IPS-NIHi11 (cell line): ENCODE results near the gene LILRA6.
"Not testable (repeated sequence)": the region's sequence is repeated elsewhere in the genome, so short reads cannot be mapped to it uniquely, and the experiment has no call there.

Experiments used
- DNase-seq: peaks from one replicate; pipeline ENCODE4 v3.0.0; 2012; ENCODE audit warnings: mixed read lengths, low spot score

The LILRA6 gene

DNA sequence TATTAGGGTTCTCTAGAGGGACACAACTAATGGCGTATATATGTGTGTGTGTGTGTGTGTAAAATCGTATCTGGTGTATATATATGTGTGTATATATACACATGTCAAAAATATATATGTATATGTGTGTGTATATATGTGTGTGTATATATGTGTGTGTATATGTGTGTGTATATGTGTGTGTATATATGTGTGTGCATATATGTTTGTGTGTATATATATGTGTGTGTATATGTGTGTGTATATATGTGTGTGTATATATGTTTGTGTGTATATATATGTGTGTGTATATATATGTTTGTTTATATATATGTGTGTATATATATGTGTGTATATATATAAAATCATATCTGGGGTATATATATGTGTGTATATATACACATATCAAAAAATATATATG is 19.9 kb upstream of the LILRA6 start:
- no peak for DNase-seq

DNA sequence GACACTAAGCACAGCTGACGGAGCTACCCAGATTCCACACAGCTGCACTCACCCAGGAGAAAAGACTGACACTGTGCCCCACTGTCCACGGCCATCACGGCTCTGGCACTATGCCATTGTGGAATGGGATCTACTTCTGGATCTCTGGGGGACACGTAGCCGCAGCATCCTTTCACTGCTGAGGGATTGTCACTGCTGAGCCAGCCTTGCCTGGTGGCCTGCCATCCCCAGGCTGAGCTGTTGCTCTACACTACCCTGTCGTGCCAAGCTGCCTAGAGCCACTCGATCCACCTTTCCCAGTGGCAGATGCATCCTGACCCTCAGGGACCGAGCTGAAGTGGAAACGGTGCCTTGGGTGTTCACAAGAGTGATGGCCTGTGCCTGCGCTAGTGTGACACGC is 19.5 kb upstream of the LILRA6 start:
- DNase-seq = no peak

DNA sequence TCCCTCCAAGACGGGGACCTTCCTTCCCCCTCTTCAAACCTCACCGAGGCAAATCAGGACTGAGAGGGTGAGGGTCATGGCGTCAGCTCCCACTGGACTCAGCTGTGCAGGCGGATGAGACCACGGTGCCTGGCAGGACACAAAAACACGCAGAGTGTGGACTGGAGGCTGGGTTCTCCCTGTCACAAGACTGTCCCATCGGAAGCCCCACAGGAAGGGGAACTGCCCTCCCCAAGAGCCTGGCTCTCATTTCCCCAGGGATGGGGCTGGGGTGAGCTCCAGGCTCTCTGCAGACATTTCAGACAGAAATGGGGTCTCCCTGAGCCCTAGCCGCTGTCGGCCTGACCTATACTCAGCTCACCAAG is 14.5 kb upstream of the LILRA6 start, which contains the start of gene LILRB5:
TSS of gene LILRB5 (minus strand) at position 158 of the 365 bp plus-strand sequence. CDS start at position 78, 80 bp downstream.
- DNase-seq = no peak

DNA sequence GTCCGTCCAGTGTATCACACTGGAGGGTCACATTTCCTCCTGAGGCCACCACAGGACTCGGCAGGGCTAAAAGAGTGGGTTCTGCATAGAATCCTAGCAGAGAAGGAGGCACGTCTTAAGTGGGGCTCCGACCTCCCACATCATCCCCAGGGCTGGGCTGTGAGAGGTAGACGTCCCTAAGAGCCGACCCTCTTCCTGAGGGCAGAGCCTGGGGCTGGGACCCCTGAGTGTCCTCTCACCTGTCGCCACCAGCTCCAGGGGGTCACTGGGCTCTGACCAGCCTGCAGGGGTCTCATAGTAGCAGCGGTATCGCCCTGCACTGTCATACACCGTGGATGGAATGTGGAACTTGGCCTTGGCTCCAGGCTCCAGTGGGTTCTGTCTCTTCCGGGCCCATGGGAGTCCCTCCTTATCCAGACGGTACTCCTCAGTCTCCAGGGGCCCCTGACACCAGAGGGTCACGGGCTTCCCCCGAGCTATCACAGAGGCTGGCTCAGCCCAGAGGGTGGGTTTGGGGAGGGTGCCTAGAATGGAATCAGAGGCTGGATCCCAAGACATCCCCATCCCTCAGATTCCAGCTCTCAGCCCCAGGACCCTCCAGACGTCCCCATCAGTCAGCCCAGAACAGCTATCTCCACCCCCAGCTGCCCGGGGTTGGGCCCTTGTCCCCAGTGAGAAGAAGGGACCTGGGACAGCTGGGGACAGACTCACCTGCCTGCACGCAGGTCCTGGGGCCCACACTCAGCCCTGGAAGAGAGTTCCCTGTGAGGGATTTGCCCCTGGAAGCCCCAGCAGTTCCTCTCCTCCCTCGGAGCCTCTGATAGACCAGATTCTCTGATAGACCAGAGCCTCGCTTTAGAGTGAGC is 13.9 kb upstream of the LILRA6 start:
- no peak for DNase-seq

DNA sequence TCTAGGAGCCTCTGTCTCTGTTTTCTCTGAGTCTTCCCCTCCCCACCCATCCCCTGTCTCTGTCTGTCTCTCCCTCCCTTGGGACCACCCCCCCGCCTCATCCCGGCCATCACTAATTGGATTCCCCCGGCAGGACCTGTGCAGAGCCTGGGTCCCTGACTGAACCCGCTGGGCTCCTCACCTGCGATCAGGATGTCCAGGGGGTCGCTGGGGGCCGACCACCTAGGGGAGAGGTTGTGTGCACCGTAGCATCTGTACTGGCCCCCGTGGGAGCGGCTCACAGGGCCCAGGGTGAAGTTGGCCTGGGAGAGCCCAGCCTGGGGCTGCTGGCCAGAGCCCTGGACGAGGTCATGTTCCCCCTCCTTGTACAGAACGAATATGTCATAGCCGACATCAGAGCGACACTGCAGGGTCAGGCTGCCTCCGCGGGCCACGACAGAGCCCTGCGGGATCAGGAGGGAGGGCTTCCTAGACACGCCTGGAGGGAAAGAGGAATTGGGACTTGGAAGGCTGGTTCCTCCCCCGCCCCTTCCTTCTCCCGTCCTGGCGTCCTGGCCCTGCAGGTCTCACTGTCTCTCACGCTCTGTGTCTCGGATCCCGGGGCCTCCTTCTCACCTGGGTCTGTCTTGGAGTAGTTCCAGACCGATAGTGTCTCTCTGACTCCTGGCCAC is 12.7 kb upstream of the LILRA6 start:
- DNase-seq = no peak

DNA sequence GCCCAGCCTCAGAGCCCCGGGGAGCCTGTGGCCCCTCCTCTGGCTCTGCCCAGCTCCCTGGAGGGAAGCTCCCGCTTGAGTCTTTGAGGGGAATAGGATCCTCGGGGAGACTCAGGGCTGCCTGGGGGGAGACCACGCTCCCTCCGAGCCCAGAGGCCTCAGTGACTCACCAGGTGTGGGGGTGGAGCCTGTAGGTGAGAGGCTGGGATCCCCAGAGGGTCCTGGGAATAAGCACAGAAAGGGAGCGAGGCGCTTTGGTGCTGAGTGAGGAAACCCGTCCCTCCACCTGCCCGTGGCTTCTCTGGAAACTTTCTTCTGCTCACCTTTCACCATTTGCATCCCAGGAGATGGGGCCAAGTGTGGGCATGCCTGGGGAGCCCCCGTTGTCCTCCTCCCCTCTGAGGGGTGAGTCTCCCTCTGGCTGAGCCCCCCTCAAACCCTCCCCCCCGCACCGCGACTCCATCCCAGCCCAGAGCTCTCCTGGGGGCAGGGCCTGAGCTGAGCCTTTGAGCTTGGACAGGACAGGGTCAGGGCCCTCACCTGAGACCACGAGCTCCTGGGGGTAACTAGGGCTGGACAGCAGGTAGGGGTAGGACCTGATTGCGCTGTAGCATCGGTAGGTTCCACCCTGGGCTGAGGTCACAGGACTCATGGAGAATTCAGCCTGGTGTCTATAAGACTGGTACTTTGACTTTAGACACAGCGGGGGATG is 11.8 kb upstream of the LILRA6 start:
- peak; percentile 45 for DNase-seq

DNA sequence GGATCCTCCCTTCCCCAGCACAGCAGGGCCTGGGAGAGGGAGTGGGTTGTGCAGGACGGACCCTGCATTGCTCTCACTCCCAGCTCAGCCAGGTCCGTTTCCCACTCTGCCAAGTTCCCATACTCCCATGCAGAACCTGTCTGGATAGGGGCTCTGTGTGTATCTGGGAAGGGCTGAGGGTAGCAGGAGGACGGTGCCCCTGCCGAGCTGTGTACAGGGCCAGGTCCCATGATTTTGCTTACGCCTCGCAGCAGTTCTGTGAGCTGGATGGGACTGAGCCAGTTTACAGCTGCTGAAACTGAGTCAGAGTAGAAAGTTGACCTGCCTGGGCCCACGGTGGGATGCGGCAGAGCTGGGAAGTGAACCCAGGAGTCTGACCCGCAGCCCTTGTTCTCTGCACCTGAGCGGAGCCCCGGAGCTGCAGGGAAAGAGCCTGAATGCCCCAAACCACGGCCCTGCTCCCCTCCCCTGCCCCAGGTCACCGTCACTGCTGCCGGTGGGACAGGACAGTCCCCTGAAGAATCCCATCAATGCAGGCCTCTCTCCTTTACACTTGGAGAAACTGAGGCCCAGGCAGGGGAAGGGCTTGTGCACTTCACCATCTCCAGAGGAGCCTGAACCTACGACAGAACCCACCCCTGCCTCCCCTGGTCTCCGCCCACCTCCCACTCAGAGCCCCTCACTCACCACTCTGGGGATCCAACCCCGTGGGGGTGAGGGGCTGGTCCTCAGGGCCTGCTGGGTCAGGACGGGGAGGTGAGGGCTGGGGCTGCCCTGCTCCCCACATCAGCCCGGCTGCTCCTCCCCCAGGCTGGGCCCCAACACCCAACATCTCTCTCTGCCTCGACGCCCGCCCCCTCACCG is 11.0 kb upstream of the LILRA6 start:
- no peak for DNase-seq

DNA sequence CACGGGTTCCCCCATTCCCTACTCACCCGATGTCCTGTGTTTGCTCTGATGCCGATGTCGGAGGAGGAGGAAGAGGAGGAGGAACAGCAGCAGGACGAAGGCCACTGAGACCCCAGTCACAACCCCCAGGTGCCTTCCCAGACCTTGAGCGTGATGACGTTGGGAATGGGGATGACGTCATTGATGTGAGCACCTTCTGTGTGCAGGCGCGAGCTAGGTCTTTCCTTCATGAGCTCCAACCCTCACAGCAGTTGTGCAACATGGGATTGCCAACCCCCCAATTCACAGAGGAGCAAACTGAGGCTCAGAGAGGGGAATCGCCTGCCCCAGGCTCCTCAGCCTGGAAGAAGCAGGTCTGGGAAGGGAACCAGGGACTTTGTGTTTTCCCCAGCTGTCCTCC is 10.3 kb upstream of the LILRA6 start:
- no peak for DNase-seq

DNA sequence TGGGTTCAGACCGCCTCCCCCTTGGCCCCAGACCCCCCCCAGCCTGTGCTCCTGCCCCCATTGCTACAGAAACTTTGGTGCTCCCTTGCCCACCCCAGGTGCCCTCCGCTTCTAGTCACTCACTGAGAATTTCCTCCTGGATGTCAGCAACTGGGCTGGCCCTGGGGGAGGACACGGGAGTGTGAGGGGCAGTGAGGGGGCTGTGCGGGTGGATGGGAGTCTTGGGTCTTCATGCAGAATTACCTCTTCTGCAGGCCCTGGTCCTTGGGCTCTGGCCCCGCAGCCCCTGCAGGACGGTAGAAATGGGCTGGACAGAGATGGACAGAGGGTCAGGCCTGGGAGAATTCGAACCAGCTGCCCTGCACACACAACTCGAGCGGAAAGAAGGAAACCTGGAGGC is 9.7 kb upstream of the LILRA6 start:
- DNase-seq = no peak

DNA sequence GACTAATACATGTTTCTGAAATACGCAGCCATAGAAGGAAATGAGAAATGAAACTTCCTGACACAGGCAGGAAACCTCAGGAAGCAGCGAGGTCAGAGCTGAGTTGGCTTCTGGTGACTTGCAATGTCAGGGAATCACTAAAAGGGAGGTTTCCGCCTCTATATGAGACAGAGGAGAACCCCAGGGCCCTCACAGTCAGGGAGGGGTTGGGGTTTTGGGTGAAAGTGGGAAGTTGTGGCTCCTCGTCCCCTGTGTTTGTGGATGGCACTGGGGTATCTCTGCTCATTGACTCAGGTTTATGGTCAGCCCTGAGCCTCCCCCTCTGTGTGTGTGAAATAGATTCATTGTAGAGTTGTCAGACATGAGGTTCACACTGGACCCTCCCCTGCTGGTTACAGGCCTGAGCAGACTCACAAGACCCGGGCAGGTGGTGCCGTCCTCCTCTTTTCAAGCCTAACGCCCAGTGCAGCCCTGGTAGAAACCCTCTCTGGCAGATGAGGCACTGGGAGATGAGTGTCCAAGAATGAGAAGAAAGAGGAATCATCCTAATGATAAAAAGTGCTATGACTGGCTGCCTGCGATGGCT is 5.5 kb upstream of the LILRA6 start:
- DNase-seq = no peak

DNA sequence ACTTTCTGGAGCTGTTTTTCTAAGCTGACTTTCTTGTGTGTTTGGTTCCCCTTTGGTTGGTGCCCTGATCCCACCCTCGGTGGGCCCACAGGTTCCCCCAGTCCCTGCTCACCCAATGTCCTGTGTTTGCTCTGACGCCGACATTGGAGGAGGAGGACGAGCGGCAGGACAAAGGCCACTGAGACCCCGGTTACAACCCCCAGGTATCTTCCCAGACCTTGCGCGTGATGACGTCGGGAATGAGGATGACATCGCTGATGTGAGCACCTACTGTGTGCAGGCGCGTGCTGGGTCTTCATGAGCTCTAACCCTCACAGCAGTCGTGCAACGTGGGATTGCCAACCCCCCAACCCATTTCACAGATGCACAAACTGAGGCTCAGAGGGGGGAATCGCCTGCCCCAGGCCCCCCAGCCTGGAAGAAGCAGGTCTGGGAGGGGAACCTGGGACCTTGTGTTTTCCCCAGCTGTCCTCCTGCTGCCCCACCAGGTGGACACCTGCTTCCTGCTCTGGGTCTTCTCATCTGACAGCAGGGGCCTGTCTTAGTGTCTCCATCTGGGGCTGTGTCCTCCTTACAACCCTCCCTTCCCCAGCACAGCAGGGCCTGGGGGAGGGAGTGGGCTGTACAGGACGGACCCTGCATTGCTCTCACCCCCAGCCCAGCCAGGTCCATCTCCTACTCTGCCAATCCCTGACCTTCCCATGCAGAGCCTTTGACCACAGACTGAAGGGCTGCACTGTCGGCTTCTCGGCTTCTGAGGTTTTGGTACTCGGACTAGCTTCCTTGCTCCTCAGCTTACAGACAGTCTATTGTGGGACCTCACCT is 4.7 kb upstream of the LILRA6 start:
- no peak for DNase-seq

DNA sequence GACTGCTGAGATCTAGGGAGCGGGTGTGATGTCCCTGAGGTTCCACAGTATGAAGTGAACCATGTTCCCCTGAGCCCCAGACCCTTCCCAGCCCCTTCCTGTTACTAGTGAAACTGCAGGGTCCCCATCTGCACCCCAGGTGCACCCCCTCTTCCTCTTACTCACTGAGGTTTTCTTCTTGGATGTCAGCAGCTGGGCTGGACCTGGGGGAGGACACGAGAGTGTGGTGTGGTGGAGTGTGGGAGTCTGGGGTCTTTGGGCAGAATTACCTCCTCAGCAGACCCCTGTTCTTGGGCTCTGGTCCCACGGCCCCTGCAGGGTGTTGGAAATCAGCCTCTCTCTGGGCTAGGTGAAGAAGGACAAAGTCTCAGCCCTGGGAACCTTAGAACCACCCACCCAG is 3.3 kb upstream of the LILRA6 start:
- DNase-seq = no peak

DNA sequence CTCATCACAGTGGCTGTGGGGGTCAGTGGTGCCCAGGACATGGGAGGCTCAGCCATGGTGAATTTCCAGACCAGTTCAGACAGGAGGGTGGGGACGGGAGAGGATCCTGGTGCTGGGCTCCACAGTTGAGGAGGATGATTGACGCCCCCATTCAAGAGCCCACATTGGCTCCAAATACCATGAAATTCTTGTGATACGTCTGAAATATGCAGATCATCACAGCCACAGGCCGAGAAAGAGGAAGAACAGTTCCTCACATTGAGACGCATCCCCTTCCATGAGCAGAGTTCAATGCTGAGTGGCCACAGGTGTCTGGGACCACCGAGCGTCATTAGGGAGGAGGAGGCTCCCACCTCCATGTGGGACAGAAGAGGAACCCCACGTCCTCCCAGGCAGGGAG is 1.2 kb upstream of the LILRA6 start:
- not testable (repeated sequence) for DNase-seq

DNA sequence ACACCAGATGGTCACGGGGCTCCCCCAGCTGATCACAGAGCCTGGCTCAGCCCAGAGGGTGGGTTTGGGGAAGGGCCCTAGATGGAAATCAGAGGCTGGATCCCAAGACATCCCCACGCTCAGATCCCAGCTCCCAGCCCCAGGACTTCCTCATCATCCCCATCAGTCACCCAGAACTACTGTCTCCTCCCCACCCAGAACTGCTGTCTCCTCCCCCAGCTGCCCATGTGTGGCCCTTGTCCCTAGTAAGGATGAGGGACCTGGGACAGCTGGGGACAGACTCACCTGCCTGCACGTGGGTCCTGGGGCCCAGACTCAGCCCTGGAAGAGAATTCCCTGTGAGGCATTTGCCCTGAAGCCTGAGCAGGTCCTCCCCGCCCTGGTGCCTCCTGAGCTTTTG is 356 bp downstream of the LILRA6 start:
- DNase-seq = not testable (repeated sequence)

DNA sequence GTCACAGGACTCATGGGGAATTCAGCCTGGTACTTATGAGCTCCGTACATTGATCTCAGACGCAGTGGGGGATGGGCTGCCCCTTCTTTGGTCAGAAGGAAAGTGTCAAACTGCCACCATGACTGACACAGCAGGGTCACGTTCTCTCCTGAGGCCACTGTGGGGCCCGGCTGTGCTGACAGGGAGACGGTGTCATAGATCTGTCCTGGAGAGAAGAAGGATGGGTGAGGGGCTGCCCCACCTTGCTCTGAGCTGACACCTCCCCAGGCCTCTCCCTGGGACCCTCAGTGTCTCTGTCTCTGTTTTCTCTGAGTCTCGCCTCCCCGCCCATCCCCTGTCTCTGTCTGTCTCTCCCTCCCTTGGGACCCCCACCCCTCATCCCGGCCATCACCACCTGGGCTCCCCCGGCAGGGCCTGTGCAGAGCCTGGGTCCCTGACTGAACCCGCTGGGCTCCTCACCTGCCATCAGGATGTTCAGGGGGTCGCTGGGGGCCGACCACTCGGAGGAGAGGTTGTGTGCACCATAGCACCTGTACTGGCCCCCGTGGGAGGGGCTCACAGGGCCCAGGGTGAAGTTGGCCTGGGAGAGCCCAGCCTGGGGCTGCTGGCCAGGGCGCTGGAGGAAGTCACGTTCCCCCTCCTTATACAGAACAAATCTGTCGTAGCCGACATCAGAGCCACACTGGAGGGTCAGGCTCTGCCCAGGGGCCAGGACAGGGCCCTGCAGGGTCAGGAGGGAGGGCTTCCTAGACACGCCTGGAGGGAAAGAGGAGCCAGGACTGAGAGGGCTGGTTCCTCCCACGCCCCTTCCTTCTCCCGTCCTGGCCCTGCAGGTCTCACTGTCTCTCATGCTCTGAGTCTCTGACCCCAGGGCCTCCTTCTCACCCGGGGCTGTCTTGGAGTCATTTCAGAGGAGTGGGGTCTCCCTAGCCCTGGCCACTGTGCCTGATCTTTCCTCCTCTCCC is 1.9 kb downstream of the LILRA6 start:
- not testable (repeated sequence) for DNase-seq

DNA sequence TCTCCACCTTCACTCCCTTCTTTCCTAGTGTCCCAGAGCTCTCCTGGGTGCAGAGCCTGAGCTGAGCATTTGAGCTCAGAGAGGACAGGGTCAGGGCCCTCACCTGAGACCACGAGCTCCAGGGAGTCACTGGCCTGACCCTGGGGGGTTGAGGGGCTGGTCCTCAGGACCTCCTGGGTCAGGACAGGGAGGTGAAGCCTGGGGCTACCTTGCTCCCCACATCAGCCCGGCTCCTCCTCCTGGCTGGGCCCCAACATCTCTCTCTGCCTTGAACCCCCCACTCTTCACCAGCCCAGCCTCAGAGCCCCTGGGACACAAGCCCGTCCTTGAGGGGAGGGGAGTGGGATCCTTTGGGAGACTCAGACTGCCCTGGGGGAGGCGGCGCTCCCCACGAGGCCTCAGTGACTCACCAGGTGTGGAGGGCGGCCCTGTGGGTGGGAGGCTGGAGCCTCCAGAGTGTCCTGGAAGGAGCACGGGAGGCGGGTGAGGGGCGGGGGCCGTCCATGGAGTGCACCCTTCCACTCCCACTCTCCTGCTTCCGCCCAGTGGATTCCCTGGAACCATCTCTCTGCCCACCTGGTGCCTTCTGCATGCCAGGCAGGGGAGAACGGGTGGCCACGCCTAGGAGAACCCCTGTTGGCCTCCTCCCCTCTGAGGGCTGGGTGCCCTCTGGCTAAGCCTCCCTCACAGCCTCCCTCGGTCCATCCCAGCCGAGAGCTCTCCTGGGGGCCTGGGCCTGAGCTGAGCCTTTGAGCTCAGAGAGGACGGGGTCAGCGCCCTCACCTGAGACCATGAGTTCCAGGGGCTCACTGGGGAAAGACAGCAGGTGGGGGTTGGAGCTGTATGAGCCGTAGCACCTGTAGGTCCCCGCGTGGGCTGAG is 2.9 kb downstream of the LILRA6 start:
- DNase-seq = not testable (repeated sequence)

DNA sequence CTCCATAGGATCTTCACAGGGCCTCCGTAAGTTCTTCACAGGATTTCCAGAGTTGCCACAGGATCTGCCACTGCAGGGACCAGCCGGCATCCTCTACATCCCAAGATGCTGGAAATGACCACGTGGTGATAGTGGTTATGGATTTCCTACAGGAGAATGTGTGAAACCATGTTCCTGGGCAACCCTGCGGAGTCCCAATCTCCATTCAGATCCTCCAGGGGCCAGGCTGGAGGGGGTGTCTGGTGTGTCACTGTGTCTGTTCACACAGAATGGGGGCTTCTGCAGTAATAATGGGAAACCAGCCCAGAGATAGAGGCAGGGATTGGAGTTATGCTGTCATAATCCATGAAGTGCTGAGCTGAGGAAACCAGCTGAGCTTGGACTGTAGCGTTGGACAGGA is 8.6 kb downstream of the LILRA6 start:
- no peak for DNase-seq
